ENCODE measurements around the gene PHF20.
"Not testable (repeated sequence)": the region's sequence is repeated elsewhere in the genome, so short reads cannot be mapped to it uniquely, and the experiment has no call there.

The PHF20 gene

DNA sequence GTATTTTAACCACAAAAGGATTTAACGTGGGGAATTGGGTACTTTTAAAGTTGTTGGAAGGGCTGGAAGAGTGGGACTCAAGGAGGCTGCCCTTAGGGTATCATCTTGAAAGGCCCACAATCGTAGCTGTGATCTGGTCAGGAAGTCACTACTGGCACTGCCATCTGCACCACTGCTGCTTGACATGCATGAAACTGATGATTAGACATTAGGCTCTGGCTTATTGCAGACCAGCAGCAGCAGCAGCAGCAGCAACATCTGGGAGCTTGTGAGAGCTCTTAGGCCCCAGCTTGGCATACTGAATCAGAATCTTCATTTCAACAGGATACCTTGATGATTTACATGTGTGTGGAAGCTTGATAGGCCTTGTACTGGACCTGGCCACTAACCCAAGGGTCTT is 68.6 kb downstream of the PHF20 start:
- TF ChIP-seq, protein P1, sequence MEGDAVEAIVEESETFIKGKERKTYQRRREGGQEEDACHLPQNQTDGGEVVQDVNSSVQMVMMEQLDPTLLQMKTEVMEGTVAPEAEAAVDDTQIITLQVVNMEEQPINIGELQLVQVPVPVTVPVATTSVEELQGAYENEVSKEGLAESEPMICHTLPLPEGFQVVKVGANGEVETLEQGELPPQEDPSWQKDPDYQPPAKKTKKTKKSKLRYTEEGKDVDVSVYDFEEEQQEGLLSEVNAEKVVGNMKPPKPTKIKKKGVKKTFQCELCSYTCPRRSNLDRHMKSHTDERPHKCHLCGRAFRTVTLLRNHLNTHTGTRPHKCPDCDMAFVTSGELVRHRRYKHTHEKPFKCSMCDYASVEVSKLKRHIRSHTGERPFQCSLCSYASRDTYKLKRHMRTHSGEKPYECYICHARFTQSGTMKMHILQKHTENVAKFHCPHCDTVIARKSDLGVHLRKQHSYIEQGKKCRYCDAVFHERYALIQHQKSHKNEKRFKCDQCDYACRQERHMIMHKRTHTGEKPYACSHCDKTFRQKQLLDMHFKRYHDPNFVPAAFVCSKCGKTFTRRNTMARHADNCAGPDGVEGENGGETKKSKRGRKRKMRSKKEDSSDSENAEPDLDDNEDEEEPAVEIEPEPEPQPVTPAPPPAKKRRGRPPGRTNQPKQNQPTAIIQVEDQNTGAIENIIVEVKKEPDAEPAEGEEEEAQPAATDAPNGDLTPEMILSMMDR (IDR thresholded peaks at IDR 0.05; ENCODE audit: insufficient read depth, low read depth, low read length, missing control alignments), result no peak
- H3K4me3 ChIP-seq (ENCODE audit: low read length), result no peak overlapping the region
- no peak for DNase-seq (ENCODE audit: low read depth)

DNA sequence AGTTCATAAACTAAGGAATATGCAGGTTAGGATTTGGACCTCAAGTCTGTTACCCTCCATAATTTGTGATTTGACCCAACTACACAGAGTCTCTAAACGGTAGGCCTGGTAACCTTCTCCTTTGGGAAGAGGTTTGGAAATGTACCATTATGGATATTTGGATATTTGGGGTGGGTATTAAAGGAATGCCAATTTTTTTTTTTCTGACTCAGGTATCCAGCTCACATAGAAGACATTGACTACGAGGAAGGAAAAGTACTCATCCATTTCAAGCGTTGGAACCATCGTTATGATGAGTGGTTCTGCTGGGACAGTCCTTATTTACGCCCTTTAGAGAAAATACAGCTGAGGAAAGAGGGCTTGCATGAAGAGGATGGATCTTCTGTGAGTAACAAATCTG is 70.5 kb downstream of the PHF20 start:
- no peak overlapping the region for H3K4me3 ChIP-seq (ENCODE audit: low read length)
- TF ChIP-seq, protein P1 (IDR thresholded peaks at IDR 0.05; ENCODE audit: insufficient read depth, low read depth, low read length, missing control alignments), result no peak
- DNase-seq (ENCODE audit: low read depth), result no peak

DNA sequence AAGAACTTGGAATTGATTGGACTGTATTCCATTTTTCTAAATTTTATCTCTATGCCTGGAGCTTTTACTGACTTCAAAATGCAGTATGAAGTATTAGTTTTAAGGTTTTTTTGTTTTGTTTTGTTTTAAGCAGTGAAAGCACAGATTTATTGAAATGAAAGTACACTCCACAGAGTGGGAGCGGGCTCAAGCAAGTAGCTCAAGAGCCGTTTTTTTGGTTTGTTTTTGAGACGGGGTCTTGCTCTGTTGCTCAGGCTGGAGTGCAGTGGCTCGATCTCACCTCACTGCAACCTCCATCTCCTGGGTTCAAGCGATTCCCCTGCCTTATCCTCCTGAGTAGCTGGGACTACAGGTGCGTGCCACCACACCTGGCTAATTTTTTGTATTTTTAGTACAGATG is 72.1 kb downstream of the PHF20 start:
- not testable (repeated sequence) for DNase-seq (ENCODE audit: low read depth); H3K4me3 ChIP-seq (ENCODE audit: low read length)

DNA sequence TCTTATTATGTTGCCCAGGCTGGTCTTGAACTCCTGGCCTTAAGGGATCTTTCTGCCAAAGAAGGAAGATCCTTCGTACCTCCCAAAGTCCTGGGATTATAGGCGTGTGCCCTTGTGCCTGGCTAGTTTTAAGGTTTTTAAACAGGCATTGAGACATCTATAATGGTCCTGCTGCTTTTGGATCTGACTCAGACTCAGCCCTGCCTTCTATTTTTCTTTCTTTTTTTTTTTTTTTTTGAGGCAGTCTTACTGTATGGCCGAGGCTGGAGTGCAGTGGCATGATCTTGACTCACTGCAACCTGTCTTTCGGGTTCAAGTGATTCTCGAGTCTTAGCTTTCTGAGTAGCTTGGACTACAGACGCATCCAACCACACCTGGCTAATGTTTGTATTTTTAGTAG is 73.7 kb downstream of the PHF20 start:
- TF ChIP-seq, protein P1 (IDR thresholded peaks at IDR 0.05; ENCODE audit: insufficient read depth, low read depth, low read length, missing control alignments), result no peak
- H3K4me3 ChIP-seq (ENCODE audit: low read length), result no peak overlapping the region
- peak; percentile 76 for DNase-seq (ENCODE audit: low read depth)

DNA sequence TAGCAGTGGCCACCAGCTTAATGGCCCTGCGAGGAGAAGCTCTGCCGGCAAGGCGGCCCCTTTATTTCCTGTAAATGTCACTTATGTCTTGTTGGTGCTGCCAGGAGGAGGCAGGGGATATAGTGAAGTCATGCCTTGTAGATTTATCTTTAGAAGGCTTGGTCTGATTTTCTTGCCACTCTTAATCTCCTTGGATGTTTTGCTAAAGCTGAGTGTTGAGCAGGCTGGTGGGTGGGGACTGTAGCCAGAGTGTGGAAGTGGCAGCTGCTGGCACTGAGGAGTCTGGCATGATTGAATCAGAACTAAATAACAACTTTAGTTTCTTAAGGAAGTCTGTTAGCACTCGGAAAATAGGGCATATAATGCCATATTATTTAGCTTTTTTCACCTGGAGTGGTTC is 77.9 kb downstream of the PHF20 start:
- DNase-seq (ENCODE audit: low read depth), result no peak
- TF ChIP-seq, protein P1 (IDR thresholded peaks at IDR 0.05; ENCODE audit: insufficient read depth, low read depth, low read length, missing control alignments), result no peak
- no peak overlapping the region for H3K4me3 ChIP-seq (ENCODE audit: low read length)

DNA sequence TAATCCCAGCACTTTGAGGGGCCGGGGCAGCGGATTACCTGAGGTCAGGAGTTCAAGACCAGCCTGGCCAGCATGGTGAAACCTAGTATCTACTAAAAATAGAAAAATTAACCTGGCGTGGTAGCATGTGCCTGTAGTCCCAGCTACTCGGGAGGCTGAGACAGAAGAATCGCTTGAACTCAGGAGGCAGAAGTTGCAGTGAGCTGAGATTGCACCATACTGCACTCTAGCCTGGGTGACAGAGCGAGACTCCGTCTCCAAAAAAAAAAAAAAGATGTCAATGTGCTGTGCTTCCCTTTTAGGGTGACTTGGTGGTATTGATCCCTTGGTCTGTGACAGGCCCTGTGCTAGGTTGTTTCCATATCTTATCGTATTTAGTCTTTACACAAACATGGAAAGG is 79.8 kb downstream of the PHF20 start:
- not testable (repeated sequence) for H3K4me3 ChIP-seq (ENCODE audit: low read length); DNase-seq (ENCODE audit: low read depth)

DNA sequence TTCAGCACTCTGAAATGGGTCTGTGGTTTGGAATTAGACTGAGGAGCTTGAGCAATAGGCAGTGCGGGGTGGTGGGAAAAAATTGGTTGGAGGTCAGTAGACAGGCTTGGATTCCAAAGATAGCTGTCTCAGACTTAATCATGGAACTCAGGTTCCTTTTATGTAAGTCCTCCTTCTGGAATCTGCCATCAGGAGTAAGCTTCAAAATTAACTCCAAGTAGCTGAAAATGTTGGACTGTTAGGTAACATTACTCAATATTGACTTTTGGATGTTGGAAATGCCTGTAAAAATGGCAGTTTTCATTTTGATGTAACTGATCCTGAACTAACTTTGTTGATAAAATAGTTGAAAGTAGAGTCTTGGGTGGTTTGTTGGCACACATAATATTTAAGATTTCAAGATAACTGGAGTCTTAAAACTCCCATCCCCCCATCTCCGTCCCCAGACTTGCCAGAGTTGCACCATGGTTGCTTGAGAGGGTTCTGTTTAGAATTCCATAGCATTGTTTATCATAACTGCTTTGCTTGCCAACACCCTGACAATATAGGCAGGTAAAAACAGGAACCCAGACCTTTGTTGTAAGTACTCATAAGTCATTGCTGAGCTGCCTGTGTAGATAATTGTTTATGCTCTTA is 83.0 kb downstream of the PHF20 start:
- peak; percentile 80 for DNase-seq (ENCODE audit: low read depth)
- H3K4me3 ChIP-seq (ENCODE audit: low read length), result no peak overlapping the region
- TF ChIP-seq, protein P1 (IDR thresholded peaks at IDR 0.05; ENCODE audit: insufficient read depth, low read depth, low read length, missing control alignments), result no peak

DNA sequence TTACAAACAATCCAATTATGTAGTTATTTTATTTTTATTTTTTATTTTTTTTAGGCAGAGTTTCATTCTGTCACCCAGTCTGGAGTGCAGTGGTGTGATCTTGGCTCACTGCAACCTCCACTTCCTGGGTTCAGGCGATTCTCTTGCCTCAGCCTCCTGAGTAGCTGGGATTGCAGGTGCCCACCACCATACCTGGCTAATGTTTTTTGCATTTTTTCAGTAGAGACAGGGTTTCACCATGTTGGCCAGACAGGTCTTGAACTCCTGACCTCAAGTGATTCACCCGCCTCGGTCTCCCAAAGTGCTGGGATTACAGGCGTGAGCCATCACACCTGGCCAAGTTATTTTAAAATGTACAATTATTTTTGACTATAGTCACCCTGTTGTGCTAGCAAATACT is 83.8 kb downstream of the PHF20 start:
- DNase-seq (ENCODE audit: low read depth), result not testable (repeated sequence)

DNA sequence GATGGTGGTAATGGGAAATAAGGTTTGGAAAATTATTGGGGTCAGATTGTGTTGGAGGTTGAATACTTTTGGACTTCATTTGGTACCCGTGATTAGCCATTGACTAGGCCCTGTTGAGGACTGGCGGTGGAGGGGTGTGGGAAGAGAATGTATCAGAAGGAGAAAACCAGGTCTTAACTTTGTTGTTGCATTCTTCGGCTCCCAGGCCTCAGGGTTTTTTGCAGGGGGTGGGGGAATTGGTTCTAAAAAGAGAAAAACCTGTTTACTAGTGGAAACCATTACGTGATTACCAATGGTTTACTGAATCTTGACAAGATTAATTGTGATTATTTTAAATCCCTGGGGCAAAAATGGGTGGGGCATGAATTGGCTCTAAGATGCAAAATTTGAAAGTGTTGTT is 85.1 kb downstream of the PHF20 start:
- no peak overlapping the region for H3K4me3 ChIP-seq (ENCODE audit: low read length)
- no peak for DNase-seq (ENCODE audit: low read depth)
- TF ChIP-seq, protein P1 (IDR thresholded peaks at IDR 0.05; ENCODE audit: insufficient read depth, low read depth, low read length, missing control alignments), result no peak

More for the DNA sequence above, 83.8 kb downstream of the PHF20 start:
- H3K4me3 ChIP-seq (ENCODE audit: low read length), result not testable (repeated sequence)
